Measurements from ENCODE around the gene RANGAP1. TPM values are rescaled to one million over a fixed set of nuclear protein-coding genes. Genes with fewer than 3 reads are reported as not detected.

RANGAP1 gene
- total RNA-seq, 5 donors from 2014 or later (not counting 1 experiment from before 2014, with no cell fraction given): 95.0 to 113 (median 104) TPM

DNA sequence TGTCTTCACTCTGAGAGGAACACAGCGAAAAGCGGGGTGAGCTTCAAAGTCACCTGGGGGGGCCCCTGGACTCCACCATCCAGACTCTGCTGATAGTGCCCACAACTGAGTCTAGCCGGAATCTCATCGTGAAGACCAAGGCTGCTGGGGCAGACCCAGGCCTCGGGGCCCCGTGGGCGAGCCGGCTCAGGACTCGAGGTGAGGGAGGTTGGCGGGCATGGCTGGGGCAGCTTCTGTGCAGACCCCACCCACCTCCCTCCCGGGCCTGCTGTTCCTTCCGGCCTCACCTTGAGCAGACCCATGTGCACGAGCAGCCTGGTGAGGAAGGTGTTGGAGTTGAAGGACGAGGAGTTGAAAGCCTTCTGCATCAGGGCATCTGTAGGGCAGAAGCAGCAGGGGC, 36.5 kb downstream of the RANGAP1 start:
- POLR2A ChIA-PET: no interaction called here

DNA sequence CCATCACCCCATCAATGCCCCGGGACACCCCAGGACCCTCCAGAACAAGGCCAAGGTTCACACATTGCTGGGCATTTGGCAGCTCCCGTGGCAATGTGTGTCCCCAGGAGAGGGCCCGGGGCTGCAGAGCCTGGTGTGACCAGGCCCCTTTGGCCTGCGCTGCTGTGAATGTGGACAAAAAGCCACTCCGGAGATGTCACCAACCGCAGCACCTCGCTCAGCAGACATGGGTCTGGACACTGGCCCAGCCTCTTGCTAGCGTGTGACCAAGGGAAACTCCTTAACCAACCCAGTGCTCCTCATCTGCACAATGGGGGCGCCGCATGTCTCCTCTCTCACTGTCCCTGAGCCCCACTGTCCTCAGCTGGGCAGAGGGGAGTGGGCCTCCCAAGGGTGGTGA, 37.2 kb downstream of the RANGAP1 start:
- H3K36me3 ChIP-seq (ENCODE audit: control insufficient read depth in 2 of 2, extremely low read depth in 1 of 2, insufficient read depth in 1 of 2, low read length in 1 of 2): peaks cover 39 to 79% of the 10 kb centered on the region in 2 donors
- 96% methylated on average over 10 of the region's 10 CpGs for WGBS (ENCODE audit: insufficient coverage)
- H3K36me3 Mint-ChIP-seq: peaks cover 26% of the 10 kb centered on the region
- H3K27ac ChIP-seq (ENCODE audit: low read length): no peak overlapping the region
- H3K27ac Mint-ChIP-seq: no peak overlapping the region
- H3K4me3 Mint-ChIP-seq: no peak overlapping the region
- ATAC-seq (replicated peaks in 1 of 4) (no peak), DNase-seq (no peak)
- ChIA-PET POLR2A (no interaction called here), CTCF (no interaction called here)
- no peaks in the 10 kb centered on the region for H3K27me3 Mint-ChIP-seq
- no peak overlapping the region for H3K4me3 ChIP-seq (ENCODE audit: control insufficient read depth in 1 of 2, extremely low read depth in 1 of 2, low read length in 1 of 2)
- H3K4me1 ChIP-seq (ENCODE audit: control insufficient read depth in 1 of 2, extremely low read depth in 1 of 2, insufficient read depth in 2 of 2, low read length in 2 of 2): no peaks in the 10 kb centered on the region
- no peaks in the 10 kb centered on the region for H3K27me3 ChIP-seq (replicated peaks in 1 of 2; ENCODE audit: control insufficient read depth in 2 of 2, extremely low read depth in 1 of 2, insufficient read depth in 2 of 2, low read length in 1 of 2)
- no peaks in the 10 kb centered on the region for H3K4me1 Mint-ChIP-seq
- no peaks in the 10 kb centered on the region for H3K9me3 ChIP-seq
- H3K9me3 Mint-ChIP-seq: no peaks in the 10 kb centered on the region

More for the DNA sequence above, 36.5 kb downstream of the RANGAP1 start:
- no peaks in the 10 kb centered on the region for H3K4me1 ChIP-seq (ENCODE audit: control insufficient read depth in 1 of 2, extremely low read depth in 1 of 2, insufficient read depth in 2 of 2, low read length in 2 of 2)
- peaks cover 35 to 85% of the 10 kb centered on the region in 2 donors for H3K36me3 ChIP-seq (ENCODE audit: control insufficient read depth in 2 of 2, extremely low read depth in 1 of 2, insufficient read depth in 1 of 2, low read length in 1 of 2)
- CTCF ChIA-PET: no interaction called here
- Mint-ChIP-seq H3K36me3 (peaks cover 31% of the 10 kb centered on the region), H3K9me3 (no peaks in the 10 kb centered on the region), H3K27me3 (no peaks in the 10 kb centered on the region), H3K4me3 (no peak overlapping the region), H3K27ac (no peak overlapping the region), H3K4me1 (no peaks in the 10 kb centered on the region)
- no peaks in the 10 kb centered on the region for H3K9me3 ChIP-seq
- DNase-seq (no peak), ATAC-seq (replicated peaks in 1 of 4) (no peak)
- WGBS (ENCODE audit: insufficient coverage): 95% methylated on average over 7 of the region's 14 CpGs
- no peak overlapping the region for H3K4me3 ChIP-seq (ENCODE audit: control insufficient read depth in 1 of 2, extremely low read depth in 1 of 2, low read length in 1 of 2)
- no peak overlapping the region for H3K27ac ChIP-seq (ENCODE audit: low read length)
- no peaks in the 10 kb centered on the region for H3K27me3 ChIP-seq (replicated peaks in 1 of 2; ENCODE audit: control insufficient read depth in 2 of 2, extremely low read depth in 1 of 2, insufficient read depth in 2 of 2, low read length in 1 of 2)

DNA sequence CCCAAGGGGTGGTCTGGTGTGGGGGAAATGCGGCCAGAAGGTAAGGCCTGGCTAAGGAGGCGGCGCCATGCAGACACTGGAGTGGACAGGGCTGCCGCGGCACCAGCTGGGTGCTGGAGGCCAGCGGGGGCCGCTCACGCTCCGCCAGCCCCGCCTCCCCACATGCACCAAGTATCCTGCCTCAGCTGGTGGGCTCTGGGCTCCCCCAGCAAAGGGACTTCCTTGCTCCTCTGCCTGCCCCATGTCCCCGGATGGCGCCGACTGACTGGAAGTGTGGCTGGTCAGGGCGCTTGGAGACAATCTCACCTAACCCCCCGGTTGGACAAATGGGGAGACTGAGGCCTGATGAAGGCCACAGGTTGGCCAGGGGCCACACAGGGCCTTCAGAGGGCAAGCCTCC, 37.7 kb downstream of the RANGAP1 start:
- DNase-seq (no peak), ATAC-seq (replicated peaks in 1 of 4) (no peak)
- Histone ChIP-seq H3K4me3 (ENCODE audit: control insufficient read depth in 1 of 2, extremely low read depth in 1 of 2, low read length in 1 of 2) (no peak overlapping the region), H3K4me1 (ENCODE audit: control insufficient read depth in 1 of 2, extremely low read depth in 1 of 2, insufficient read depth in 2 of 2, low read length in 2 of 2) (no peaks in the 10 kb centered on the region), H3K36me3 (ENCODE audit: control insufficient read depth in 2 of 2, extremely low read depth in 1 of 2, insufficient read depth in 1 of 2, low read length in 1 of 2) (peaks cover 36 to 75% of the 10 kb centered on the region in 2 donors), H3K27ac (ENCODE audit: low read length) (no peak overlapping the region), H3K9me3 (no peaks in the 10 kb centered on the region), H3K27me3 (replicated peaks in 1 of 2; ENCODE audit: control insufficient read depth in 2 of 2, extremely low read depth in 1 of 2, insufficient read depth in 2 of 2, low read length in 1 of 2) (no peaks in the 10 kb centered on the region)
- Mint-ChIP-seq H3K27me3 (no peaks in the 10 kb centered on the region), H3K4me1 (no peaks in the 10 kb centered on the region), H3K4me3 (no peak overlapping the region), H3K36me3 (peaks cover 26% of the 10 kb centered on the region), H3K9me3 (no peaks in the 10 kb centered on the region), H3K27ac (no peak overlapping the region)
- 94% methylated on average over 7 of the region's 15 CpGs for WGBS (ENCODE audit: insufficient coverage)
- POLR2A ChIA-PET: no interaction called here
- CTCF ChIA-PET: no interaction called here

DNA sequence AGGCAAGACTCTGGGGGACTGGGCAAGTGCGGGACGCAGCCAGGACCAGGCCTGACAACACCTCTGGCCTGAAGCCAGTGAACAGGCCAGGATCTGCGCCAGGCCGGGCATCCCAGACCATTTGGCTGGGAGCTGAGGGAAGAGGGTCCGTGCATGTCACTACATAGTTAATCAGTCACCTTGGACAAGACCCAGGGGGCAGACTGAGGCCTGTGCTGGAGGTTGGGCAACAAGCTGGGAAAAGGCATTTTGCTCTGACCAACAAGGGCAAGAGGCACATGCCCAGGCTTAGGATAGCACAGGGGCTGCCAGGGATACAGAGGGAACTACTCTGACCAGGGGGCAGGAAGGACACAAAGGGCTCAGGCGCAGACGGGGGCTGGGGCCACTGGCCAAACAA, 38.3 kb downstream of the RANGAP1 start:
- Histone ChIP-seq H3K4me3 (ENCODE audit: control insufficient read depth in 1 of 2, extremely low read depth in 1 of 2, low read length in 1 of 2) (no peak overlapping the region), H3K27me3 (replicated peaks in 1 of 2; ENCODE audit: control insufficient read depth in 2 of 2, extremely low read depth in 1 of 2, insufficient read depth in 2 of 2, low read length in 1 of 2) (no peaks in the 10 kb centered on the region), H3K9me3 (no peaks in the 10 kb centered on the region), H3K4me1 (ENCODE audit: control insufficient read depth in 1 of 2, extremely low read depth in 1 of 2, insufficient read depth in 2 of 2, low read length in 2 of 2) (no peaks in the 10 kb centered on the region), H3K27ac (ENCODE audit: low read length) (no peak overlapping the region), H3K36me3 (ENCODE audit: control insufficient read depth in 2 of 2, extremely low read depth in 1 of 2, insufficient read depth in 1 of 2, low read length in 1 of 2) (peaks cover 36 to 69% of the 10 kb centered on the region in 2 donors)
- ChIA-PET CTCF (no interaction called here), POLR2A (no interaction called here)
- DNase-seq (no peak), ATAC-seq (replicated peaks in 1 of 4) (no peak)
- Mint-ChIP-seq H3K4me3 (no peak overlapping the region), H3K9me3 (no peaks in the 10 kb centered on the region), H3K27me3 (no peaks in the 10 kb centered on the region), H3K27ac (no peak overlapping the region), H3K4me1 (no peaks in the 10 kb centered on the region), H3K36me3 (peaks cover 23% of the 10 kb centered on the region)
- WGBS (ENCODE audit: insufficient coverage): 90% methylated on average over 7 of the region's 7 CpGs

DNA sequence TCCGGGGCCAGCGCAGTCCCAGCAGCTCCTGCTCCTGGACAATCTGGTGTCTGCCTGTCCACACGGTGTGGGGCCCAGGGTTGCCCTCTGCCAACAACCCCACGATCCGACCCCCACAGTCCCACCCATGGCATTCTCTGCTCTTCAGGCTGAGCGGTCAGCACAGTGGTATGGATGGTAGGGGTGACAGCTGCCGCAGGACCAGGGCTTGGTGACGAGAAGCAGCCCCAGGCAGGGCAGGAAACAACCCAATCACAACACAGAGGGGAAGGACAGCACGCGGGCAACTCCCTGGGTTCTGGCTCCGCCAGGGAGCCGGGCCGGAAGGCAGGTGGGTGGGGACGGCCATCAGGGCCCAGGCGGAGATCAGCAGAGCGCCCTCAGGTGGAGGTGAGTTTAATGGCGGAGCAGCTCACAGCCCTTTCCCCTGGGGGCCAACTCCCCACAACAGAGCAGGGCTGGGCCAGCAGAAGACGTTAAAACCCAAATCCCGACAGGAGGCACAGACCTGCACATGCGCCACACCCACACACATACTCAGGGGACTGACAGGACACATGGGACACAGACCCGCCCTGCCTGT, 40.0 kb downstream of the RANGAP1 start:
- H3K27ac Mint-ChIP-seq: no peak overlapping the region
- no peak overlapping the region for H3K4me3 Mint-ChIP-seq
- no peaks in the 10 kb centered on the region for H3K27me3 ChIP-seq (replicated peaks in 1 of 2; ENCODE audit: control insufficient read depth in 2 of 2, extremely low read depth in 1 of 2, insufficient read depth in 2 of 2, low read length in 1 of 2)
- DNase-seq (no peak), ATAC-seq (replicated peaks in 1 of 4) (peak in 1 of 4 experiments; percentile 8)
- H3K27ac ChIP-seq (ENCODE audit: low read length): no peak overlapping the region
- no peaks in the 10 kb centered on the region for H3K4me1 Mint-ChIP-seq
- H3K9me3 ChIP-seq: no peaks in the 10 kb centered on the region
- ChIA-PET POLR2A (no interaction called here), CTCF (no interaction called here)
- H3K36me3 Mint-ChIP-seq: peaks cover 18% of the 10 kb centered on the region
- no peaks in the 10 kb centered on the region for H3K27me3 Mint-ChIP-seq
- H3K9me3 Mint-ChIP-seq: no peaks in the 10 kb centered on the region
- no peaks in the 10 kb centered on the region for H3K4me1 ChIP-seq (ENCODE audit: control insufficient read depth in 1 of 2, extremely low read depth in 1 of 2, insufficient read depth in 2 of 2, low read length in 2 of 2)
- no peak overlapping the region for H3K4me3 ChIP-seq (ENCODE audit: control insufficient read depth in 1 of 2, extremely low read depth in 1 of 2, low read length in 1 of 2)
- WGBS (ENCODE audit: insufficient coverage): 90% methylated on average over 5 of the region's 21 CpGs
- peaks cover 33 to 56% of the 10 kb centered on the region in 2 donors for H3K36me3 ChIP-seq (ENCODE audit: control insufficient read depth in 2 of 2, extremely low read depth in 1 of 2, insufficient read depth in 1 of 2, low read length in 1 of 2)

DNA sequence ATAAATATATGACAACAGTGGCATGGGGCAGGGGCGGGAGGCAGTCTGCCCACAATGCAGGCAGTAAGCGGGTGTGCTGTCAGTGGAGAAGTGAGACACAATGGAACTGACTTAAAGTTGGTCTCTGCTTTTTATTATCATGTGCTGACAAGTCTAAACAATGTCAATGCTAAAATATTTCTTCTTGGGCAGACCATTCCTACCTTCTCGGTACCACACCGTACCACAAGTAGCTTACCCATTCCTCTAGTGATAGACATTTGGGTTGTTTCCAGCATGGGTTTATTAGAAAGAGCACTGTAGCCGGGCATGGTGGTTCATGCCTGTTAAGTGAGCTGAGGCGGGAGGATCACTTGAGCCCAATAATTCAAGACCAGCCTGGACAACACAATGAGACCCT, 42.6 kb downstream of the RANGAP1 start:
- no peak for ATAC-seq (replicated peaks in 1 of 4)
- POLR2A ChIA-PET: interaction anchor here in 1 of 2 donors (0.6 kb wide), 1 partner anchor 85 kb away, joined by 5 read pairs; no protein-coding TSS in a partner anchor
- no peaks in the 10 kb centered on the region for H3K9me3 ChIP-seq
- H3K27ac ChIP-seq (ENCODE audit: low read length): no peak overlapping the region
- H3K9me3 Mint-ChIP-seq: no peaks in the 10 kb centered on the region
- H3K4me3 Mint-ChIP-seq: no peak overlapping the region
- H3K36me3 ChIP-seq (ENCODE audit: control insufficient read depth in 2 of 2, extremely low read depth in 1 of 2, insufficient read depth in 1 of 2, low read length in 1 of 2): peaks cover 22 to 29% of the 10 kb centered on the region in 2 donors
- WGBS (ENCODE audit: insufficient coverage): 100% methylated on average over 1 of the region's 6 CpGs
- DNase-seq: no peak
- CTCF ChIA-PET: no interaction called here
- H3K4me3 ChIP-seq (ENCODE audit: control insufficient read depth in 1 of 2, extremely low read depth in 1 of 2, low read length in 1 of 2): no peak overlapping the region
- peaks cover 2 to 6% (median 4%) of the 10 kb centered on the region in 3 donors for H3K4me1 Mint-ChIP-seq
- no peak overlapping the region for H3K27ac Mint-ChIP-seq
- no peaks in the 10 kb centered on the region for H3K27me3 Mint-ChIP-seq
- no peaks in the 10 kb centered on the region for H3K4me1 ChIP-seq (ENCODE audit: control insufficient read depth in 1 of 2, extremely low read depth in 1 of 2, insufficient read depth in 2 of 2, low read length in 2 of 2)
- peaks cover 5% of the 10 kb centered on the region for H3K36me3 Mint-ChIP-seq
- H3K27me3 ChIP-seq (replicated peaks in 1 of 2; ENCODE audit: control insufficient read depth in 2 of 2, extremely low read depth in 1 of 2, insufficient read depth in 2 of 2, low read length in 1 of 2): no peaks in the 10 kb centered on the region
